ENCODE results near the gene CCN5.

The CCN5 gene

GRCh38 chr20:44743080-44743701 lies 28.0 kb downstream of the CCN5 start:
- Histone ChIP-seq H3K9me3 (ENCODE audit: low read length) (no peaks in the 10 kb centered on the region), H3K27me3 (ENCODE audit: control insufficient read depth in 1 of 2, insufficient read depth in 2 of 2, low read length in 2 of 2) (peaks cover 10 to 27% of the 10 kb centered on the region in 2 donors), H3K9ac (ENCODE audit: low read length) (no peak overlapping the region), H3K36me3 (ENCODE audit: insufficient read depth, low read length) (no peaks in the 10 kb centered on the region), H3K4me1 (ENCODE audit: insufficient read depth, low read length) (peaks cover 4% of the 10 kb centered on the region), H3K4me3 (ENCODE audit: low read depth in 1 of 2, low read length in 2 of 2) (no peak overlapping the region), H3K27ac (ENCODE audit: low read depth, low read length) (no peak overlapping the region)

GRCh38 chr20:44743916-44744655 lies 28.9 kb downstream of the CCN5 start:
- no peaks in the 10 kb centered on the region for H3K36me3 ChIP-seq (ENCODE audit: insufficient read depth, low read length)
- H3K4me1 ChIP-seq (ENCODE audit: insufficient read depth, low read length): peaks cover 4% of the 10 kb centered on the region
- no peaks in the 10 kb centered on the region for H3K9me3 ChIP-seq (ENCODE audit: low read length)
- H3K27me3 ChIP-seq (ENCODE audit: control insufficient read depth in 1 of 2, insufficient read depth in 2 of 2, low read length in 2 of 2): peaks cover 10 to 27% of the 10 kb centered on the region in 2 donors
- no peak overlapping the region for H3K4me3 ChIP-seq (ENCODE audit: low read depth in 1 of 2, low read length in 2 of 2)
- H3K9ac ChIP-seq (ENCODE audit: low read length): no peak overlapping the region
- H3K27ac ChIP-seq (ENCODE audit: low read depth, low read length): no peak overlapping the region

- Histone ChIP-seq H3K36me3 (ENCODE audit: insufficient read depth, low read length) (no peaks in the 10 kb centered on the region), H3K4me3 (ENCODE audit: low read depth in 1 of 2, low read length in 2 of 2) (no peak overlapping the region), H3K4me1 (ENCODE audit: insufficient read depth, low read length) (peaks cover 4% of the 10 kb centered on the region), H3K27ac (ENCODE audit: low read depth, low read length) (no peak overlapping the region), H3K27me3 (ENCODE audit: control insufficient read depth in 1 of 2, insufficient read depth in 2 of 2, low read length in 2 of 2) (peaks cover 15 to 36% of the 10 kb centered on the region in 2 donors), H3K9me3 (ENCODE audit: low read length) (no peaks in the 10 kb centered on the region), H3K9ac (ENCODE audit: low read length) (no peak overlapping the region)
Measured at GRCh38 chr20:44745122-44745597, 30.0 kb downstream of the CCN5 start.

GRCh38 chr20:44745598-44746366 lies 30.6 kb downstream of the CCN5 start, which contains the start of gene KCNK15:
TSS of gene KCNK15 (plus strand) at chr20:44745865. CDS start at chr20:44745911, 46 bp downstream.
- no peak within 1 kb of the TSS for H3K27ac ChIP-seq (ENCODE audit: low read depth, low read length)
- H3K9ac ChIP-seq (ENCODE audit: low read length): no peak within 1 kb of the TSS
- H3K9me3 ChIP-seq (ENCODE audit: low read length): no peaks in the 10 kb centered on the region
- H3K4me3 ChIP-seq (ENCODE audit: low read depth in 1 of 2, low read length in 2 of 2): peak within 1 kb of the TSS; percentile 41 to 51
- peaks cover 15 to 37% of the 10 kb centered on the region in 2 donors for H3K27me3 ChIP-seq (ENCODE audit: control insufficient read depth in 1 of 2, insufficient read depth in 2 of 2, low read length in 2 of 2)
- peaks cover 4% of the 10 kb centered on the region for H3K4me1 ChIP-seq (ENCODE audit: insufficient read depth, low read length)
- no peaks in the 10 kb centered on the region for H3K36me3 ChIP-seq (ENCODE audit: insufficient read depth, low read length)

- Histone ChIP-seq H3K9ac (ENCODE audit: low read length) (no peak overlapping the region), H3K4me3 (ENCODE audit: low read depth in 1 of 2, low read length in 2 of 2) (peak overlapping the region in 1 of 2 donors; percentile 51), H3K9me3 (ENCODE audit: low read length) (no peaks in the 10 kb centered on the region), H3K27ac (ENCODE audit: low read depth, low read length) (no peak overlapping the region), H3K36me3 (ENCODE audit: insufficient read depth, low read length) (no peaks in the 10 kb centered on the region), H3K27me3 (ENCODE audit: control insufficient read depth in 1 of 2, insufficient read depth in 2 of 2, low read length in 2 of 2) (peaks cover 15 to 40% of the 10 kb centered on the region in 2 donors), H3K4me1 (ENCODE audit: insufficient read depth, low read length) (peaks cover 4% of the 10 kb centered on the region)
Measured at GRCh38 chr20:44746367-44747165, 31.4 kb downstream of the CCN5 start.

GRCh38 chr20:44747166-44748004 lies 32.2 kb downstream of the CCN5 start:
- Histone ChIP-seq H3K4me3 (ENCODE audit: low read depth in 1 of 2, low read length in 2 of 2) (no peak overlapping the region), H3K27ac (ENCODE audit: low read depth, low read length) (no peak overlapping the region), H3K9me3 (ENCODE audit: low read length) (no peaks in the 10 kb centered on the region), H3K27me3 (ENCODE audit: control insufficient read depth in 1 of 2, insufficient read depth in 2 of 2, low read length in 2 of 2) (peaks cover 15 to 45% of the 10 kb centered on the region in 2 donors), H3K36me3 (ENCODE audit: insufficient read depth, low read length) (no peaks in the 10 kb centered on the region), H3K4me1 (ENCODE audit: insufficient read depth, low read length) (peaks cover 4% of the 10 kb centered on the region), H3K9ac (ENCODE audit: low read length) (no peak overlapping the region)

GRCh38 chr20:44748005-44748370 lies 32.8 kb downstream of the CCN5 start:
- no peak overlapping the region for H3K27ac ChIP-seq (ENCODE audit: low read depth, low read length)
- peaks cover 4% of the 10 kb centered on the region for H3K4me1 ChIP-seq (ENCODE audit: insufficient read depth, low read length)
- peaks cover 15 to 51% of the 10 kb centered on the region in 2 donors for H3K27me3 ChIP-seq (ENCODE audit: control insufficient read depth in 1 of 2, insufficient read depth in 2 of 2, low read length in 2 of 2)
- H3K9ac ChIP-seq (ENCODE audit: low read length): no peak overlapping the region
- H3K9me3 ChIP-seq (ENCODE audit: low read length): no peaks in the 10 kb centered on the region
- H3K4me3 ChIP-seq (ENCODE audit: low read depth in 1 of 2, low read length in 2 of 2): no peak overlapping the region
- H3K36me3 ChIP-seq (ENCODE audit: insufficient read depth, low read length): no peaks in the 10 kb centered on the region

- H3K4me3 ChIP-seq (ENCODE audit: low read depth in 1 of 2, low read length in 2 of 2): no peak overlapping the region
- H3K27me3 ChIP-seq (ENCODE audit: control insufficient read depth in 1 of 2, insufficient read depth in 2 of 2, low read length in 2 of 2): peaks cover 15 to 53% of the 10 kb centered on the region in 2 donors
- no peak overlapping the region for H3K27ac ChIP-seq (ENCODE audit: low read depth, low read length)
- no peak overlapping the region for H3K9ac ChIP-seq (ENCODE audit: low read length)
- no peaks in the 10 kb centered on the region for H3K9me3 ChIP-seq (ENCODE audit: low read length)
- H3K36me3 ChIP-seq (ENCODE audit: insufficient read depth, low read length): no peaks in the 10 kb centered on the region
- H3K4me1 ChIP-seq (ENCODE audit: insufficient read depth, low read length): peaks cover 4% of the 10 kb centered on the region
Measured at GRCh38 chr20:44750081-44750805, 35.1 kb downstream of the CCN5 start.

- Histone ChIP-seq H3K9me3 (ENCODE audit: low read length) (no peaks in the 10 kb centered on the region), H3K4me3 (ENCODE audit: low read depth in 1 of 2, low read length in 2 of 2) (no peak overlapping the region), H3K4me1 (ENCODE audit: insufficient read depth, low read length) (peaks cover under 1% of the 10 kb centered on the region), H3K9ac (ENCODE audit: low read length) (no peak overlapping the region), H3K27me3 (ENCODE audit: control insufficient read depth in 1 of 2, insufficient read depth in 2 of 2, low read length in 2 of 2) (peaks cover 5 to 33% of the 10 kb centered on the region in 2 donors), H3K27ac (ENCODE audit: low read depth, low read length) (no peak overlapping the region), H3K36me3 (ENCODE audit: insufficient read depth, low read length) (no peaks in the 10 kb centered on the region)
Measured at GRCh38 chr20:44752099-44752931, 37.1 kb downstream of the CCN5 start.

Measured in muscle layer of colon (tissue), 2 donors.